GM21367 (cell line): ENCODE data around the gene DMRT1.
"Not testable (repeated sequence)": the region's sequence is repeated elsewhere in the genome, so short reads cannot be mapped to it uniquely, and the experiment has no call there.

Experiments used
- ATAC-seq: cut with Tn5 transposase; IDR thresholded peaks from one replicate; pipeline ENCODE4 v1.9.1; 2021; ENCODE audit not compliant: unreplicated experiment

DMRT1 gene

DNA sequence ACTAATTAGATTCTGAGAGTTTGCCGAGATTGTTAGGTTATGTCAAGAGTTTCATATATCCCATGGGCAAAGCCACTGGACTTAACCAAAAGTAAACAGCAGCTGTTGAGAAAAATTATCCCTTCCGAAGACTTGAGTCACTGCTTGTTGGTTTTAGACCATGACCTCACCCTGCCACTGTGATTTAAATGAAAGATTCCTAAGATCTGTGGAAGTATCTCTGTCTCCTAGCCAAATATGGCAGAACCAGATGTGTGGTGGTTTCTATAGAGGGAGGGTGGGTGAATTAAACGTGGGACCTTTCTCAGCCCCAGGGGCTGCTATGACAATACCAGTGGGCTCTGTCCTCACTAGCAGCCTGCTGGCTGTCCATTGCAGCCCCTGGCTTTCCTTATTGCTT, 154.3 kb downstream of the DMRT1 start:
- ATAC-seq = no peak

DNA sequence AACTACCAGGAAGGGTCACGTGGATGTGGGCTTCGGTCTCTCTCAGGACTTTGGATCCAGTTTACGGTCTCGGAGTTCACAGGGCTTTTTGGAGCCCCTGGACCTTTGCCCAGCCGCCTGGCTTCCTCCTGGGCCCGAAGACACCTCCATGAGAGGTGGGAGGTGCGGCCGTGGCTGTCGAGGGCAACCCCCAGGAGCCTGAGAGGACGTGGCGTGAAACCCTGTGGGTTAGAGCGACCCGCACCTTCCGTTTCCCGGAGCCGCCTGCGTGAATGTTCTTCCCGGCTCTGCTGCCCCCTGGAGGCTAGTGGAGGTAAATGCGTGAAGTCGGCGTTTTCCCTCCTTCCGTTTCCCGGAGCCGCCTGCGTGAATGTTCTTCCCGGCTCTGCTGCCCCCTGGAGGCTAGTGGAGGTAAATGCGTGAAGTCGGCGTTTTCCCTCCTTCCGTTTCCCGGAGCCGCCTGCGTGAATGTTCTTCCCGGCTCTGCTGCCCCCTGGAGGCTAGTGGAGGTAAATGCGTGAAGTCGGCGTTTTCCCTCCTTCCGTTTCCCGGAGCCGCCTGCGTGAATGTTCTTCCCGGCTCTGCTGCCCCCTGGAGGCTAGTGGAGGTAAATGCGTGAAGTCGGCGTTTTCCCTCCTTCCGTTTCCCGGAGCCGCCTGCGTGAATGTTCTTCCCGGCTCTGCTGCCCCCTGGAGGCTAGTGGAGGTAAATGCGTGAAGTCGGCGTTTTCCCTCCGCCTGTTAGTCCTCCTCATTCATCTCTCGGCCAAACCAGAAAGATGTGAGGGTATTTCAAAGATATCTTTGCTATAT, 157.0 kb downstream of the DMRT1 start:
- ATAC-seq = not testable (repeated sequence)

DNA sequence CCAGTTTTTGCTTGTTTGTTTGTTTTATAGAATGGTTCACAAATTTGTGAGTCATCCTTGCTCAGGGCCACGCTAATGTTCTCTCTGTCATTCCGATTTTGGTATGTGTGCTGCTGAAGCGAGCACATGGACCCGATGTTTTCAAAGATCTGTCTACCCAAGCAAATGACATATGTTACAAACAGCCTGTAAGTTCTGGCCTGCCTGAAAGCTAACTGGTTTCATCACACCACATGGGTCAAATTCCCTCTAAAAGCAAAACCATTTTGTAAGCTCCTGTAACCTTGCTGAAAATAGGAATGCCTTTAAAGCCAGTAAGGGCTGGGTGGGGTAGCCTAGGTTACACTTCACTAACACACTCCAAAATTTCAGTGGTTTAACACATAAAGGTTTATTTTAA, 160.3 kb downstream of the DMRT1 start:
- ATAC-seq = no peak

DNA sequence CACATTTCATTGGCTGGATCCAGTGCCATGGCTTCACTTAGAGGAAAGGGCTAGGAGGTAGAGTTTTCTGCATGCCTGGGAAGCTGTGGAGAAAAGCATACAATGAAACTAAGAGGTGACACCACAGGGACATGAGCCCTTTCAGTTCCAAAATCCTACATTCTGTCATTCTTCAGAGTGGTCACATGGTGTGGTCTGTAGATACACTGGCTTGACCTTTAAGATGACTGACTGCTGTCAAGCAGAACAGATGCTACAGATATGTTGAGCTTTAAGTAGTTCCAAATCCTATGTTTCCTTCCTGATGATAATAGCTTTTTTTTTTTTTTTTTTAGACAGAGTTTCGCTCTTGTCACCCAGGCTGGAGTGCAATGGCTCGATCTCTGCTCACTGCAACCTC, 161.2 kb downstream of the DMRT1 start:
- no peak for ATAC-seq

DNA sequence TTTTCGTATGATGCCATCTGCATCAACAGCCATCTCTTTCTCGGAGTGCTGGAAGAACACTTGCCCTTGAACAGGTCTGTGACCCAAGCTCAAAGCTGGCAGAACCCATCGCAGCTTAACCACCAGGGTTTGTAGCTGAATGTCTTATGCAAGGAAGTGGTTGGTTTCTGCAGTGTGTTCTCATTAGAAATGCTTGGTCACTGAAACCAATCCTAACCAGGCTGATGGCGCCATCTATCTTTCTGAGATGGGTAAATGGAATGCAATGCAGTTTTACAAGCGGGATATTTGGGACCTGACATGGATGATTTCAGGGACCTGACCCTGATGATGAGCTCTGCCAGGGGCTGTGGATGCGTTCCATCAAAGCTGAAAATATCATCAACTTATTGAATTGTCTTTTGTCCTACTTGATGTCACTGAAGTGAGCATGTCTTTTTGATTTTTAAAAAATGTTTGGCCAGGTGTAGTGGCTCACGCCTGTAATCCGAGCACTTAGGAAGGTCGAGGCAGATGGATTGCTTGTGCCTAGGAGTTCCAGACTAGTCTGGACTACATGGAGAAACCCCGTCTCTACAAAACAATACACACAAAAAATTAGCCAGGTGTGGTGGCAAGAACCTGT, 163.7 kb downstream of the DMRT1 start:
- peak; percentile 63 for ATAC-seq

- no peak for ATAC-seq
Measured at GRCh38 chr9:1007312-1007711, 165.8 kb downstream of the DMRT1 start.

DNA sequence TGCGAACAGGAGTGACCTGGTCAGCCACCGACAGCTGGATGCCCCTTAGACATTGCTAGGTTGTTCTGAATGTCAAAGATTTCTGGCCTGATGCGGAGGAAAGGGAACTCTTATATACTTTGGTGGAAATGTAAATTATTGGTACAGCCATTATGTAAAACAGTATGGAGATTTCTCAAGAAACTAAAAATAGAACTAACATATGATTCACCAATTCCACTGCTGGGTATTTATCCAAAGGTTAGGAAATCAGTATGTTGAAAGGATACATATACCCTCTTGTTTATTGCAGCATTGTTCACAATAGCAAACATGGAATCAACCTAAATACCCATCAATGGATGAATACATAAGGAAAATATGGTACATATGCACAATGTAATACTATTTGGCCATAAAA, 166.7 kb downstream of the DMRT1 start:
- no peak for ATAC-seq

GRCh38 chr9:1009101-1009707, 167.7 kb downstream of the DMRT1 start:
- peak; percentile 94 for ATAC-seq

DNA sequence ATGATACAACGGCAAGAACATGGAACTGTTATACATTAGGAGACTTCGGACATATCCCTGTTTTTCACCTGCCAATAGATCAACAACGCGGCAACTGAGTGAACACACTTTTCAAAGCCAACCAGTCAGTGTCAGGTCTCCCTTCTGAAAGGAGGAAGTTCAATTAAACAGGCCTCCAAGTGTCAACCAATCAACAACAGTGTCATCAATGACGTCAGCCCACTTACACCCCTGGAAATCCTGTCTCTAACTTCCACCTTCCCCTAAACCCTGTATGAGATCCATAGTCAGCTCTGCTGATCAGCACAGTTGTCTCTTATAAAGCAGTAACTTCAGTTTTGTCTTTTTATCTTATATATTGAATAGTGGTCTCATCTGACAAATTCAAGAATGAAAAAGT, 171.5 kb downstream of the DMRT1 start:
- ATAC-seq = no peak

GRCh38 chr9:1014225-1014624, 172.7 kb downstream of the DMRT1 start:
- no peak for ATAC-seq

DNA sequence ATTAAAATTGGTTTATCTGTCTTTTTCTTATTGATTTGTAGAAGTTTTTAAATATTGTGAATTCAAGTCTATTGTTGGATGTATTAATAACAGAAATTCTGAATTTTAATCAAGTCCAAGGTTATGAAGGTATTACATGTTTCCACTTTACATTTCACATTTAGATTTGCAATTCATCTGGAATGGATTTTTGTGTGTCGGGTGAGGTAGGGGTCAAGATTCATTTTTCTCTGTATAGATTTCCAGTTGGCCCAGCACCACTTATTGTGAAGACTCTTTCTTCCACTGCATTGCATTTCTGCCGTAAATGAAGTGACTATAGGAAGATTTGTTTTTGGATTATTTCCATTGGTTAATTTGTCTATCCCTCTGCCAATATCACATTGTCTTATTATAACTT, 173.1 kb downstream of the DMRT1 start:
- ATAC-seq = no peak

DNA sequence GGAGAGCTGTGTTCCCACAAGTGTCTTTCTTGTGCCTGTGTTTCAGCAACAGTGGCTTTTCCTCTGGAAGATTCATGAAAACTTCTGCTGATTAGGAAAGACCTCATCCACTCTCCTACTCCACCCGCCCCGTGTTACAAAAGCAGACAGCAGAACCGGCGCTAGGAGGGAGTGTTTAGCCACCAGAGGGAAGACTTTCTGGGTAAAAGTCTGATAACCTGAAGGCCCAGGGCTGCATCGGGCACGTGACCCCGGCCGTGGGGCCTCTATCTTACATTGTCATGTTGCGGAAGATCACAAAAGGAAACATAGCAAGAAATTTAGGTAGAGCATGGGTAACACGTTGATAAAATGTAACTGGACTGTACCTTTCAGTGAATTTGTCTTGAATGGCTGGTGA, 176.6 kb downstream of the DMRT1 start:
- ATAC-seq = no peak
